Transverse colon (tissue), 4 donors: Measurements from ENCODE around the gene ZMIZ1. TPM values are rescaled to one million over a fixed set of nuclear protein-coding genes. Genes with fewer than 3 reads are reported as not detected.

Experiments
- DNase-seq: peaks from one replicate; pipeline ENCODE4 v3.0.0-alpha.2; 2019
- H3K27ac ChIP-seq, 4 donors: fragments of 200-600 bp; sonication (generic); 2 replicates each; pipeline ENCODE4 v1.5.1; 2016 to 2018; ENCODE audit warnings: inconsistent platforms in 4 of 4
- H3K27me3 ChIP-seq: fragments of 200-600 bp; sonication (generic); 2 replicates; pipeline ENCODE4 v1.5.1; 2017; ENCODE audit warnings: inconsistent platforms
- H3K36me3 ChIP-seq, 4 donors: fragments of 200-600 bp; sonication (generic); 2 replicates each; pipeline ENCODE4 v1.5.1; 2017 to 2019; ENCODE audit warnings: inconsistent platforms in 4 of 4
- H3K4me1 ChIP-seq, 4 donors: fragments of 200-600 bp; sonication (generic); 2 replicates each; pipeline ENCODE4 v1.5.1; 2017 to 2020; ENCODE audit warnings: inconsistent platforms in 4 of 4
- H3K4me3 ChIP-seq, 4 donors: fragments of 200-600 bp; sonication (generic); 1 replicate in 1 of 4; 2 replicates in 3 of 4; pipeline versions ENCODE4 v1.5.1 to v1.6.1; 2017 to 2019; ENCODE audit warnings: inconsistent platforms in 4 of 4
- H3K9me3 ChIP-seq, 2 donors: fragments of 200-600 bp; sonication (generic); 2 replicates each; pipeline ENCODE4 v1.5.1; 2017 to 2019; ENCODE audit warnings: inconsistent platforms in 2 of 2
- CTCF ChIP-seq, 5 experiments: fragments of 200-600 bp in 3 of 5; fragments of 450-650 bp in 2 of 5; sonication (generic) in 3 of 5; IDR thresholded peaks; 1 replicate in 2 of 5; 2 replicates in 3 of 5; pipeline ENCODE4 v1.5.1; 2016 to 2017; ENCODE audit warnings: antibody characterized with exemption in 5 of 5, inconsistent platforms in 3 of 5, mild to moderate bottlenecking in 2 of 5, moderate library complexity in 1 of 5
- EP300 ChIP-seq: sonication (generic); formaldehyde crosslinking; IDR thresholded peaks from one replicate; pipeline ENCODE4 v1.6.1; 2017; ENCODE audit warnings: antibody characterized with exemption, low read depth
- POLR2A ChIP-seq: fragments of 450-650 bp; IDR thresholded peaks from one replicate; pipeline ENCODE4 v1.6.1; 2016; ENCODE audit warnings: antibody characterized with exemption, mild to moderate bottlenecking, moderate library complexity
- POLR2AphosphoS5 ChIP-seq, 3 donors: sonication (generic); formaldehyde crosslinking; IDR thresholded peaks; one replicate each; pipeline ENCODE4 v1.6.1; 2016; ENCODE audit warnings: antibody characterized with exemption in 3 of 3
- WGBS, 2 donors: methylation state at CpG; one replicate each; pipeline ENCODE4 v1.1.5; 2018; ENCODE audit warnings: low coverage in 1 of 2; 5-methylcytosine and 5-hydroxymethylcytosine counted together
- in situ Hi-C, 4 donors: fragments of 200-750 bp; cut with MboI; loops; one replicate each; pipeline versions ENCODE4 v1.15.0 to v1.15.1; 2017; ENCODE audit warnings: low sequenced_read_pairs in 3 of 4, low pct_ligation_motif_present in 1 of 4, low pct_unique_long_range_greater_than_20kb in 1 of 4
- intact Hi-C: fragments of 100-400 bp; cut with DNase I; formaldehyde crosslinking; loops from one replicate; pipeline ENCODE4 v1.15.1; 2023; ENCODE audit warnings: low total_unique reads
- total RNA-seq, 4 donors: library from RNA; depleted of rRNA; stranded (reverse); fragments of >200 nt; gene quantifications; one replicate each; pipeline ENCODE4 v1.1.0, GENCODE V29; 2016

Gene ZMIZ1
- total RNA-seq, 4 donors from 2014 or later: 32.0 to 108 (median 63.0) TPM

- Histone ChIP-seq H3K4me3 (no peak overlapping the region), H3K4me1 (no peaks in the 10 kb centered on the region), H3K27ac (no peak overlapping the region), H3K9me3 (no peaks in the 10 kb centered on the region), H3K27me3 (no peaks in the 10 kb centered on the region), H3K36me3 (no peaks in the 10 kb centered on the region)
- 90% methylated on average over 11 of the region's 11 CpGs; no CpG with 5 or more reads in 1 of the 2 donors for WGBS, 2 donors
- TF ChIP-seq EP300 (no peak), POLR2AphosphoS5 (IDR thresholded peaks at IDR 0.05) (no peak), POLR2A (no peak), CTCF (IDR thresholded peaks at IDR 0.05) (no peak)
- intact Hi-C loops: no loop called here
- DNase-seq: no peak
- in situ Hi-C loops: no loop called here
These were observed 42.4 kb upstream of the ZMIZ1 start for GRCh38 chr10:79026341-79026761.

GRCh38 chr10:79026806-79027146 is 42.0 kb upstream of the ZMIZ1 start:
- Histone ChIP-seq H3K4me3 (no peak overlapping the region), H3K27ac (no peak overlapping the region), H3K27me3 (no peaks in the 10 kb centered on the region), H3K4me1 (no peaks in the 10 kb centered on the region), H3K36me3 (no peaks in the 10 kb centered on the region), H3K9me3 (no peaks in the 10 kb centered on the region)
- 98 to 100% methylated on average over 2 to 3 of the region's 3 CpGs for WGBS, 2 donors
- no peak for DNase-seq
- TF ChIP-seq CTCF (IDR thresholded peaks at IDR 0.05) (no peak), EP300 (no peak), POLR2A (no peak), POLR2AphosphoS5 (IDR thresholded peaks at IDR 0.05) (no peak)
- intact Hi-C loops: no loop called here
- in situ Hi-C loops: no loop called here

GRCh38 chr10:79027147-79028055 is 41.4 kb upstream of the ZMIZ1 start:
- TF ChIP-seq EP300 (no peak), POLR2AphosphoS5 (IDR thresholded peaks at IDR 0.05) (no peak), POLR2A (no peak), CTCF (IDR thresholded peaks at IDR 0.05) (no peak)
- H3K36me3 ChIP-seq: no peaks in the 10 kb centered on the region
- no peaks in the 10 kb centered on the region for H3K4me1 ChIP-seq
- in situ Hi-C loops (no loop called here), intact Hi-C loops (no loop called here)
- WGBS, 2 donors: 70% methylated on average over 18 of the region's 18 CpGs; no CpG with 5 or more reads in 1 of the 2 donors
- no peaks in the 10 kb centered on the region for H3K27me3 ChIP-seq
- no peak overlapping the region for H3K4me3 ChIP-seq
- no peak for DNase-seq
- no peak overlapping the region for H3K27ac ChIP-seq
- no peaks in the 10 kb centered on the region for H3K9me3 ChIP-seq

- in situ Hi-C loops: no loop called here
- 73% methylated on average over 4 of the region's 4 CpGs; no CpG with 5 or more reads in 1 of the 2 donors for WGBS, 2 donors
- Histone ChIP-seq H3K9me3 (no peaks in the 10 kb centered on the region), H3K4me1 (no peaks in the 10 kb centered on the region), H3K27ac (no peak overlapping the region), H3K27me3 (no peaks in the 10 kb centered on the region), H3K4me3 (no peak overlapping the region), H3K36me3 (no peaks in the 10 kb centered on the region)
- intact Hi-C loops: no loop called here
- DNase-seq: no peak
- no peak for TF ChIP-seq POLR2A
- TF ChIP-seq POLR2AphosphoS5 (IDR thresholded peaks at IDR 0.05): no peak
- TF ChIP-seq CTCF (IDR thresholded peaks at IDR 0.05): no peak
- TF ChIP-seq EP300: no peak
These were observed 40.7 kb upstream of the ZMIZ1 start for GRCh38 chr10:79028056-79028430.
